WTC11 (cell line): Measurements from ENCODE around the gene CFAP90. TPM values are rescaled to one million over a fixed set of nuclear protein-coding genes. Genes with fewer than 3 reads are reported as not detected.

Experiments
- ATAC-seq: fragments of 200-7000 bp; cut with Tn5 transposase; 2 replicates; pipeline ENCODE4 v1.10.0; 2021; ENCODE audit warnings: mild to moderate bottlenecking, moderate library complexity
- CTCF ChIA-PET: fragments of 300-600 bp; sonication (Branson Sonifier 250); formaldehyde crosslinking; loops from one replicate; lab custom pipeline; 2021; ENCODE audit warnings: antibody characterized with exemption; lab: Charles Lee
- POLR2A ChIA-PET: fragments of 350-600 bp; sonication (Branson Sonifier 250); formaldehyde crosslinking; loops from one replicate; lab custom pipeline; 2021; ENCODE audit warnings: antibody characterized with exemption; lab: Charles Lee
- DNase-seq: peaks from one replicate; pipeline ENCODE4 v3.0.0; 2021; ENCODE audit warnings: low spot score
- H3K27ac Mint-ChIP-seq: 2 replicates; pipeline ENCODE4 v1.8.0; 2021; ENCODE audit warnings: mixed read lengths
- H3K27me3 Mint-ChIP-seq: 2 replicates; pipeline ENCODE4 v1.8.0; 2021; ENCODE audit warnings: low read depth, mild to moderate bottlenecking, moderate library complexity, mixed read lengths
- H3K36me3 Mint-ChIP-seq: 2 replicates; pipeline ENCODE4 v1.8.0; 2021; ENCODE audit warnings: mixed read lengths
- H3K4me1 Mint-ChIP-seq: 2 replicates; pipeline ENCODE4 v1.8.0; 2022; ENCODE audit warnings: mixed read lengths
- H3K4me3 Mint-ChIP-seq: 2 replicates; pipeline ENCODE4 v1.8.0; 2021; ENCODE audit warnings: mild to moderate bottlenecking, moderate library complexity, mixed read lengths
- H3K9me3 Mint-ChIP-seq: 2 replicates; pipeline ENCODE4 v1.8.0; 2021; ENCODE audit warnings: mixed read lengths
- CDX4 ChIP-seq: fragments of 250-450 bp; sonication (Bioruptor Pico); IDR thresholded peaks from 2 replicates; pipeline ENCODE4 v1.9.0; 2021; ENCODE audit warnings: moderate library complexity, mild to moderate bottlenecking, inconsistent platforms, borderline replicate concordance
- ETV6 ChIP-seq: sonication (generic); formaldehyde crosslinking; IDR thresholded peaks from 2 replicates; pipeline ENCODE4 v1.8.1; 2022; ENCODE audit warnings: mild to moderate bottlenecking, missing genetic modification reagents
- IRF1 ChIP-seq: sonication (generic); formaldehyde crosslinking; IDR thresholded peaks from 2 replicates; pipeline ENCODE4 v1.8.0; 2023; ENCODE audit warnings: missing genetic modification reagents
- KAT7 ChIP-seq: sonication (generic); formaldehyde crosslinking; IDR thresholded peaks from 2 replicates; pipeline ENCODE4 v1.8.1; 2023; ENCODE audit warnings: missing genetic modification reagents, mild to moderate bottlenecking, borderline replicate concordance
- NFATC4 ChIP-seq: fragments of 250-450 bp; sonication (Bioruptor Pico); IDR thresholded peaks from 2 replicates; pipeline ENCODE4 v1.9.0; 2021; ENCODE audit warnings: mild to moderate bottlenecking
- NR1H2 ChIP-seq: sonication (generic); formaldehyde crosslinking; IDR thresholded peaks from 2 replicates; pipeline ENCODE4 v1.9.0; 2021; ENCODE audit warnings: mild to moderate bottlenecking, moderate library complexity, missing genetic modification reagents
- NR3C1 ChIP-seq: sonication (generic); formaldehyde crosslinking; conservative IDR thresholded peaks from 2 replicates; pipeline ENCODE4 v1.8.1; 2023; ENCODE audit warnings: low read depth, mild to moderate bottlenecking, missing genetic modification reagents
- OVOL2 ChIP-seq: fragments of 250-450 bp; sonication (Bioruptor Pico); IDR thresholded peaks from 2 replicates; pipeline ENCODE4 v1.9.0; 2021; ENCODE audit warnings: mild to moderate bottlenecking, borderline replicate concordance
- SOX15 ChIP-seq: fragments of 250-450 bp; sonication (Bioruptor Pico); IDR thresholded peaks from 2 replicates; pipeline ENCODE4 v1.9.0; 2021; ENCODE audit warnings: mild to moderate bottlenecking
- SP1 ChIP-seq: sonication (generic); formaldehyde crosslinking; conservative IDR thresholded peaks from 2 replicates; pipeline ENCODE4 v1.8.1; 2022; ENCODE audit warnings: missing genetic modification reagents
- TCF7 ChIP-seq: sonication (generic); formaldehyde crosslinking; IDR thresholded peaks from 2 replicates; pipeline ENCODE4 v1.8.0; 2022; ENCODE audit warnings: mild to moderate bottlenecking, low read depth, missing genetic modification reagents, moderate library complexity
- total RNA-seq: library from RNA; stranded (reverse); gene quantifications from 3 replicates; pipeline ENCODE4 v1.2.3, GENCODE V29; 2021
- TF ChIP-seq, protein P1 (sequence below): sonication (generic); formaldehyde crosslinking; IDR thresholded peaks from 2 replicates; pipeline ENCODE4 v1.8.0; 2022; ENCODE audit warnings: mild to moderate bottlenecking, missing genetic modification reagents
- TF ChIP-seq, protein P2 (sequence below): sonication (generic); formaldehyde crosslinking; IDR thresholded peaks from 2 replicates; pipeline ENCODE4 v1.8.1; 2023; ENCODE audit warnings: mild to moderate bottlenecking, moderate library complexity, missing genetic modification reagents
- TF ChIP-seq, protein P3 (sequence below): sonication (generic); formaldehyde crosslinking; IDR thresholded peaks from 2 replicates; pipeline ENCODE4 v1.8.0; 2022; ENCODE audit warnings: missing genetic modification reagents
- TF ChIP-seq, protein P4 (sequence below): sonication (generic); formaldehyde crosslinking; conservative IDR thresholded peaks from 2 replicates; pipeline ENCODE4 v1.8.1; 2023; ENCODE audit warnings: mild to moderate bottlenecking, low read depth, missing genetic modification reagents, moderate library complexity

The CFAP90 gene
- total RNA-seq, 1 experiment from 2014 or later: 0.33 TPM

- TF ChIP-seq OVOL2 (CRISPR knock-in tag): no peak
Measured at GRCh38 chr5:7876867-7877266, 25.9 kb upstream of the CFAP90 start (continued).

- no peak for DNase-seq
- Mint-ChIP-seq H3K36me3 (peaks cover 47% of the 10 kb centered on the region), H3K27me3 (no peaks in the 10 kb centered on the region), H3K4me1 (peaks cover 5% of the 10 kb centered on the region), H3K9me3 (no peaks in the 10 kb centered on the region), H3K4me3 (no peak overlapping the region), H3K27ac (no peak overlapping the region)
- no peak for TF ChIP-seq NFATC4 (CRISPR knock-in tag)
- TF ChIP-seq, protein P1, sequence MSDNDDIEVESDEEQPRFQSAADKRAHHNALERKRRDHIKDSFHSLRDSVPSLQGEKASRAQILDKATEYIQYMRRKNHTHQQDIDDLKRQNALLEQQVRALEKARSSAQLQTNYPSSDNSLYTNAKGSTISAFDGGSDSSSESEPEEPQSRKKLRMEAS (CRISPR knock-in tag): no peak
- no peak for TF ChIP-seq NR3C1 (CRISPR knock-in tag)
- no peak for TF ChIP-seq NR1H2 (CRISPR knock-in tag)
- no peak for TF ChIP-seq TCF7 (CRISPR knock-in tag)
- TF ChIP-seq, protein P2, sequence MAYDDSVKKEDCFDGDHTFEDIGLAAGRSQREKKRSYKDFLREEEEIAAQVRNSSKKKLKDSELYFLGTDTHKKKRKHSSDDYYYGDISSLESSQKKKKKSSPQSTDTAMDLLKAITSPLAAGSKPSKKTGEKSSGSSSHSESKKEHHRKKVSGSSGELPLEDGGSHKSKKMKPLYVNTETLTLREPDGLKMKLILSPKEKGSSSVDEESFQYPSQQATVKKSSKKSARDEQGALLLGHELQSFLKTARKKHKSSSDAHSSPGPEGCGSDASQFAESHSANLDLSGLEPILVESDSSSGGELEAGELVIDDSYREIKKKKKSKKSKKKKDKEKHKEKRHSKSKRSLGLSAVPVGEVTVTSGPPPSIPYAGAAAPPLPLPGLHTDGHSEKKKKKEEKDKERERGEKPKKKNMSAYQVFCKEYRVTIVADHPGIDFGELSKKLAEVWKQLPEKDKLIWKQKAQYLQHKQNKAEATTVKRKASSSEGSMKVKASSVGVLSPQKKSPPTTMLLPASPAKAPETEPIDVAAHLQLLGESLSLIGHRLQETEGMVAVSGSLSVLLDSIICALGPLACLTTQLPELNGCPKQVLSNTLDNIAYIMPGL: no peak
- TF ChIP-seq SOX15: no peak
- TF ChIP-seq, protein P3, sequence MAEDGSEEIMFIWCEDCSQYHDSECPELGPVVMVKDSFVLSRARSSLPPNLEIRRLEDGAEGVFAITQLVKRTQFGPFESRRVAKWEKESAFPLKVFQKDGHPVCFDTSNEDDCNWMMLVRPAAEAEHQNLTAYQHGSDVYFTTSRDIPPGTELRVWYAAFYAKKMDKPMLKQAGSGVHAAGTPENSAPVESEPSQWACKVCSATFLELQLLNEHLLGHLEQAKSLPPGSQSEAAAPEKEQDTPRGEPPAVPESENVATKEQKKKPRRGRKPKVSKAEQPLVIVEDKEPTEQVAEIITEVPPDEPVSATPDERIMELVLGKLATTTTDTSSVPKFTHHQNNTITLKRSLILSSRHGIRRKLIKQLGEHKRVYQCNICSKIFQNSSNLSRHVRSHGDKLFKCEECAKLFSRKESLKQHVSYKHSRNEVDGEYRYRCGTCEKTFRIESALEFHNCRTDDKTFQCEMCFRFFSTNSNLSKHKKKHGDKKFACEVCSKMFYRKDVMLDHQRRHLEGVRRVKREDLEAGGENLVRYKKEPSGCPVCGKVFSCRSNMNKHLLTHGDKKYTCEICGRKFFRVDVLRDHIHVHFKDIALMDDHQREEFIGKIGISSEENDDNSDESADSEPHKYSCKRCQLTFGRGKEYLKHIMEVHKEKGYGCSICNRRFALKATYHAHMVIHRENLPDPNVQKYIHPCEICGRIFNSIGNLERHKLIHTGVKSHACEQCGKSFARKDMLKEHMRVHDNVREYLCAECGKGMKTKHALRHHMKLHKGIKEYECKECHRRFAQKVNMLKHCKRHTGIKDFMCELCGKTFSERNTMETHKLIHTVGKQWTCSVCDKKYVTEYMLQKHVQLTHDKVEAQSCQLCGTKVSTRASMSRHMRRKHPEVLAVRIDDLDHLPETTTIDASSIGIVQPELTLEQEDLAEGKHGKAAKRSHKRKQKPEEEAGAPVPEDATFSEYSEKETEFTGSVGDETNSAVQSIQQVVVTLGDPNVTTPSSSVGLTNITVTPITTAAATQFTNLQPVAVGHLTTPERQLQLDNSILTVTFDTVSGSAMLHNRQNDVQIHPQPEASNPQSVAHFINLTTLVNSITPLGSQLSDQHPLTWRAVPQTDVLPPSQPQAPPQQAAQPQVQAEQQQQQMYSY (CRISPR knock-in tag): no peak
- TF ChIP-seq, protein P4, sequence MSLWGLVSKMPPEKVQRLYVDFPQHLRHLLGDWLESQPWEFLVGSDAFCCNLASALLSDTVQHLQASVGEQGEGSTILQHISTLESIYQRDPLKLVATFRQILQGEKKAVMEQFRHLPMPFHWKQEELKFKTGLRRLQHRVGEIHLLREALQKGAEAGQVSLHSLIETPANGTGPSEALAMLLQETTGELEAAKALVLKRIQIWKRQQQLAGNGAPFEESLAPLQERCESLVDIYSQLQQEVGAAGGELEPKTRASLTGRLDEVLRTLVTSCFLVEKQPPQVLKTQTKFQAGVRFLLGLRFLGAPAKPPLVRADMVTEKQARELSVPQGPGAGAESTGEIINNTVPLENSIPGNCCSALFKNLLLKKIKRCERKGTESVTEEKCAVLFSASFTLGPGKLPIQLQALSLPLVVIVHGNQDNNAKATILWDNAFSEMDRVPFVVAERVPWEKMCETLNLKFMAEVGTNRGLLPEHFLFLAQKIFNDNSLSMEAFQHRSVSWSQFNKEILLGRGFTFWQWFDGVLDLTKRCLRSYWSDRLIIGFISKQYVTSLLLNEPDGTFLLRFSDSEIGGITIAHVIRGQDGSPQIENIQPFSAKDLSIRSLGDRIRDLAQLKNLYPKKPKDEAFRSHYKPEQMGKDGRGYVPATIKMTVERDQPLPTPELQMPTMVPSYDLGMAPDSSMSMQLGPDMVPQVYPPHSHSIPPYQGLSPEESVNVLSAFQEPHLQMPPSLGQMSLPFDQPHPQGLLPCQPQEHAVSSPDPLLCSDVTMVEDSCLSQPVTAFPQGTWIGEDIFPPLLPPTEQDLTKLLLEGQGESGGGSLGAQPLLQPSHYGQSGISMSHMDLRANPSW: no peak
- no peak for TF ChIP-seq OVOL2 (CRISPR knock-in tag)
- no peak for TF ChIP-seq KAT7
- no peak for TF ChIP-seq SP1 (CRISPR knock-in tag)
- no peak for TF ChIP-seq IRF1
- CTCF ChIA-PET: interaction anchor here (1.1 to 1.3 kb wide), 2 partner anchors 12 to 59 kb away, joined by 3 read pairs; no protein-coding TSS in a partner anchor
- POLR2A ChIA-PET: no interaction called here
- ATAC-seq: no peak
Measured at GRCh38 chr5:7875151-7875550, 24.2 kb upstream of the CFAP90 start.

DNA sequence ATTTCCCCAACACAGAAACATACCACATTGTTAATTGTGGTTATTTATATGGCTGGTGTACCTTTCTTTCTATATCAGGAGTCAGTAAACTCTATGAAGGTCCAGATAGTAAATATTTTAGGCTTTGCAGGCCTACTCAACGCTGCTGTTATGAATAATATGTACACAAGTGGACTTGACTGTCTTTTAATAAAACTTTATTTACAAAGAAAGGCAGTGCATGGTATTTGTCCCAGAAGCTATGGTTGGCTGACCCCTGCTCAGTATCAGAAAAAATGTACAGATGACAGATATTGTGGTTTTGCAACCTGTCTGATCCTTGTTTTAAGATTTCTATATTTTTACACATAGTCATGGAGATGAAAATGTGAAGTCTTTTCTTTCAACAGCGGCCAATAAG lies 23.7 kb upstream of the CFAP90 start:
- Mint-ChIP-seq H3K27ac (no peak overlapping the region), H3K9me3 (no peaks in the 10 kb centered on the region), H3K4me1 (peaks cover 10% of the 10 kb centered on the region), H3K4me3 (no peak overlapping the region), H3K36me3 (peaks cover 47% of the 10 kb centered on the region), H3K27me3 (no peaks in the 10 kb centered on the region)
- no peak for DNase-seq
- no peak for ATAC-seq
- POLR2A ChIA-PET: interaction anchor here (0.6 kb wide), 1 partner anchor 114 kb away, joined by 3 read pairs; no protein-coding TSS in a partner anchor
- TF ChIP-seq CDX4 (CRISPR knock-in tag): no peak
- no peak for TF ChIP-seq ETV6 (CRISPR knock-in tag)
- CTCF ChIA-PET: interaction anchor here (1.1 kb wide), 1 partner anchor 58 kb away, joined by 3 read pairs; no protein-coding TSS in a partner anchor
